K562 (cell line): ENCODE measurements around the gene MCEMP1.

Source experiments
- POLR2A ChIP-seq: fragments of 450-650 bp; conservative IDR thresholded peaks from 2 replicates; pipeline ENCODE4 v1.6.1; 2016
- ZNF165 ChIP-seq: fragments of 250-450 bp; sonication (Bioruptor Pico); IDR thresholded peaks from 2 replicates; pipeline ENCODE4 v1.4.0; 2020; ENCODE audit warnings: borderline replicate concordance

- no peak for TF ChIP-seq POLR2A
- TF ChIP-seq ZNF165 (CRISPR knock-in tag) = no peak
These were observed 514 bp upstream of the MCEMP1 start for GRCh38 chr19:7676376-7676775.
